Measurements from ENCODE around the gene AGBL4. TPM values are rescaled to one million over a fixed set of nuclear protein-coding genes. Genes with fewer than 3 reads are reported as not detected.

Gene AGBL4
- total RNA-seq, 2 donors from 2014 or later, result not detected

- no peak for TF ChIP-seq CTCF (IDR thresholded peaks at IDR 0.05)
- DNase-seq (ENCODE audit: low spot score) (no peak), ATAC-seq (ENCODE audit: insufficient number of reproducible peaks, low FRiP score, low read depth) (no peak)
- Histone ChIP-seq H3K4me1 (ENCODE audit: control insufficient read depth in 1 of 2, low read depth in 2 of 2) (no peaks in the 10 kb centered on the region), H3K9me3 (no peaks in the 10 kb centered on the region), H3K27me3 (replicated peaks; ENCODE audit: insufficient read depth) (no peaks in the 10 kb centered on the region), H3K4me3 (no peak overlapping the region), H3K36me3 (no peaks in the 10 kb centered on the region), H3K27ac (no peak overlapping the region)
Observed at GRCh38 chr1:49190138-49190537, 833.6 kb downstream of the AGBL4 start.

DNA sequence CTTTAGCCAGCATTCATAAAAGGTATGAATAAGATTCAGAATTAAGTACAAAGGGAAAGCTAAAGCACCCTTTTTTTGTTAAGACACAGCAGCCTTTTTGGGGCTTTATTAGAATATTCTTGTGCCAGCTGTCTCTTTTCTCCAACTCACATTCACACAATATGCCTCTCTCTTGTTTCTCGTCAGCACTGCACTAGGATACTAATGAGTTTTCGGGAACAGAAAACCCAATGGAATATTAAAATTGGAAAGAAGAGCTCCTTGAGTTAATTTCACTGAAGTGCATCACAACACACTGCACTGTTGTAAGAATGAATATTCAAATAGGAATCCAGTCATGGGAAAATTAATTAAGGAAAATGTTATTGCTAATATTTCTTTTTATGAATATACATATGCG is 836.7 kb downstream of the AGBL4 start:
- ATAC-seq (ENCODE audit: insufficient number of reproducible peaks, low FRiP score, low read depth), result no peak

GRCh38 chr1:49185450-49185980 is 838.2 kb downstream of the AGBL4 start:
- H3K36me3 ChIP-seq, result no peaks in the 10 kb centered on the region
- no peaks in the 10 kb centered on the region for H3K9me3 ChIP-seq
- H3K27me3 ChIP-seq (replicated peaks; ENCODE audit: insufficient read depth), result no peaks in the 10 kb centered on the region
- no peak for ATAC-seq (ENCODE audit: insufficient number of reproducible peaks, low FRiP score, low read depth)
- no peak overlapping the region for H3K27ac ChIP-seq
- H3K4me1 ChIP-seq (ENCODE audit: control insufficient read depth in 1 of 2, low read depth in 2 of 2), result no peaks in the 10 kb centered on the region
- DNase-seq (ENCODE audit: low spot score), result no peak
- no peak overlapping the region for H3K4me3 ChIP-seq
- no peak for TF ChIP-seq CTCF (IDR thresholded peaks at IDR 0.05)

More for the DNA sequence above, 836.7 kb downstream of the AGBL4 start:
- no peak for TF ChIP-seq CTCF (IDR thresholded peaks at IDR 0.05)
- no peaks in the 10 kb centered on the region for H3K9me3 ChIP-seq
- no peak overlapping the region for H3K27ac ChIP-seq
- no peak for DNase-seq (ENCODE audit: low spot score)
- no peak overlapping the region for H3K4me3 ChIP-seq
- H3K4me1 ChIP-seq (ENCODE audit: control insufficient read depth in 1 of 2, low read depth in 2 of 2), result no peaks in the 10 kb centered on the region
- H3K36me3 ChIP-seq, result no peaks in the 10 kb centered on the region
- no peaks in the 10 kb centered on the region for H3K27me3 ChIP-seq (replicated peaks; ENCODE audit: insufficient read depth)

GRCh38 chr1:49183489-49183888 is 840.3 kb downstream of the AGBL4 start:
- Histone ChIP-seq H3K4me3 (no peak overlapping the region), H3K36me3 (no peaks in the 10 kb centered on the region), H3K27ac (no peak overlapping the region), H3K9me3 (no peaks in the 10 kb centered on the region), H3K4me1 (ENCODE audit: control insufficient read depth in 1 of 2, low read depth in 2 of 2) (no peaks in the 10 kb centered on the region), H3K27me3 (replicated peaks; ENCODE audit: insufficient read depth) (no peaks in the 10 kb centered on the region)
- no peak for ATAC-seq (ENCODE audit: insufficient number of reproducible peaks, low FRiP score, low read depth)
- no peak for TF ChIP-seq CTCF (IDR thresholded peaks at IDR 0.05)
- DNase-seq (ENCODE audit: low spot score), result no peak

GRCh38 chr1:49181033-49181432 is 842.7 kb downstream of the AGBL4 start:
- Histone ChIP-seq H3K36me3 (no peaks in the 10 kb centered on the region), H3K9me3 (no peaks in the 10 kb centered on the region), H3K27ac (no peak overlapping the region), H3K27me3 (replicated peaks; ENCODE audit: insufficient read depth) (no peaks in the 10 kb centered on the region), H3K4me3 (no peak overlapping the region), H3K4me1 (ENCODE audit: control insufficient read depth in 1 of 2, low read depth in 2 of 2) (no peaks in the 10 kb centered on the region)
- TF ChIP-seq CTCF (IDR thresholded peaks at IDR 0.05), result no peak
- ATAC-seq (ENCODE audit: insufficient number of reproducible peaks, low FRiP score, low read depth), result no peak
- DNase-seq (ENCODE audit: low spot score), result no peak
